Endothelial cell of umbilical vein (primary cell): ENCODE data around the gene CTTN.

ENCODE experiments used
- EZH2 ChIP-seq: IDR thresholded peaks from 2 replicates; pipeline ENCODE4 v1.6.1; 2012; ENCODE audit warnings: borderline replicate concordance, low read depth, mild to moderate bottlenecking, moderate library complexity, low read length, inconsistent platforms; ENCODE audit not compliant: severe bottlenecking
- FOS ChIP-seq: IDR thresholded peaks from 2 replicates; pipeline ENCODE4 v1.6.1; 2011; ENCODE audit warnings: mild to moderate bottlenecking, low read length, moderate library complexity, borderline replicate concordance; ENCODE audit not compliant: insufficient read depth
- JUN ChIP-seq: IDR thresholded peaks from 2 replicates; pipeline ENCODE4 v1.6.1; 2011; ENCODE audit warnings: borderline replicate concordance, low read depth; ENCODE audit not compliant: insufficient read length, insufficient read depth
- MAX ChIP-seq: IDR thresholded peaks from 2 replicates; pipeline ENCODE4 v1.6.1; 2011; ENCODE audit not compliant: insufficient read depth, insufficient read length
- MYC ChIP-seq: IDR thresholded peaks from one replicate; pipeline ENCODE4 v1.6.1; 2011; ENCODE audit warnings: mild to moderate bottlenecking, low read depth, low read length
- POLR2A ChIP-seq: IDR thresholded peaks from 2 replicates; pipeline ENCODE4 v1.6.1; 2012; ENCODE audit warnings: low read depth, mild to moderate bottlenecking, control low read depth, low read length
- POLR2AphosphoS5 ChIP-seq: IDR thresholded peaks from 2 replicates; pipeline ENCODE4 v1.6.1; 2012; ENCODE audit warnings: low read depth, mild to moderate bottlenecking, control low read depth, low read length, moderate library complexity; ENCODE audit not compliant: insufficient read depth
- TF ChIP-seq, protein P1 (sequence below), 2 donors: IDR thresholded peaks; 1 replicate in 1 of 2; 2 replicates in 1 of 2; pipeline ENCODE4 v1.5.1; 2011; ENCODE audit warnings: low read length in 2 of 2, mild to moderate bottlenecking in 2 of 2, moderate library complexity in 2 of 2, control low read depth in 1 of 2, inconsistent platforms in 1 of 2, low read depth in 1 of 2; ENCODE audit not compliant: insufficient read depth in 1 of 2; ENCODE audit errors: extremely low read depth in 1 of 2

GRCh38 chr11:70402685-70403084 is 4.4 kb downstream of the CTTN start:
- TF ChIP-seq, protein P1, sequence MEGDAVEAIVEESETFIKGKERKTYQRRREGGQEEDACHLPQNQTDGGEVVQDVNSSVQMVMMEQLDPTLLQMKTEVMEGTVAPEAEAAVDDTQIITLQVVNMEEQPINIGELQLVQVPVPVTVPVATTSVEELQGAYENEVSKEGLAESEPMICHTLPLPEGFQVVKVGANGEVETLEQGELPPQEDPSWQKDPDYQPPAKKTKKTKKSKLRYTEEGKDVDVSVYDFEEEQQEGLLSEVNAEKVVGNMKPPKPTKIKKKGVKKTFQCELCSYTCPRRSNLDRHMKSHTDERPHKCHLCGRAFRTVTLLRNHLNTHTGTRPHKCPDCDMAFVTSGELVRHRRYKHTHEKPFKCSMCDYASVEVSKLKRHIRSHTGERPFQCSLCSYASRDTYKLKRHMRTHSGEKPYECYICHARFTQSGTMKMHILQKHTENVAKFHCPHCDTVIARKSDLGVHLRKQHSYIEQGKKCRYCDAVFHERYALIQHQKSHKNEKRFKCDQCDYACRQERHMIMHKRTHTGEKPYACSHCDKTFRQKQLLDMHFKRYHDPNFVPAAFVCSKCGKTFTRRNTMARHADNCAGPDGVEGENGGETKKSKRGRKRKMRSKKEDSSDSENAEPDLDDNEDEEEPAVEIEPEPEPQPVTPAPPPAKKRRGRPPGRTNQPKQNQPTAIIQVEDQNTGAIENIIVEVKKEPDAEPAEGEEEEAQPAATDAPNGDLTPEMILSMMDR (IDR thresholded peaks at IDR 0.05; ENCODE audit: extremely low read depth in 1 of 2, insufficient read depth in 1 of 2, low read depth in 1 of 2, low read length in 2 of 2): no peak
- TF ChIP-seq POLR2A (no peak), POLR2AphosphoS5 (no peak), MAX (no peak), JUN (no peak), MYC (no peak), FOS (no peak), EZH2 (no peak)
